ENCODE measurements around the gene ZNF331. TPM values are rescaled to one million over a fixed set of nuclear protein-coding genes. Genes with fewer than 3 reads are reported as not detected.

Gene ZNF331
- total RNA-seq, 1 experiment from 2014 or later = 28.0 TPM

GRCh38 chr19:53626976-53627375, 89.0 kb downstream of the ZNF331 start:
- Histone ChIP-seq H3K79me2 (ENCODE audit: low read length) (no peaks in the 10 kb centered on the region), H3K9me2 (replicated peaks; ENCODE audit: low read length) (no peaks in the 10 kb centered on the region), H3K9me3 (ENCODE audit: low read length) (no peaks in the 10 kb centered on the region), H3K4me1 (ENCODE audit: insufficient read depth, low read length) (no peaks in the 10 kb centered on the region), H3K4me2 (ENCODE audit: low read length) (no peak overlapping the region), H3K9ac (ENCODE audit: low read length) (no peak overlapping the region), H3F3A (ENCODE audit: low read length, unreplicated experiment) (no peaks in the 10 kb centered on the region), H3K36me3 (ENCODE audit: low read depth, low read length) (no peaks in the 10 kb centered on the region), H2AFZ (ENCODE audit: low read length) (no peak overlapping the region), H3K4me3 (ENCODE audit: low read length) (no peak overlapping the region), H4K20me1 (ENCODE audit: low read length) (no peaks in the 10 kb centered on the region), H3K27me3 (ENCODE audit: low read length) (no peaks in the 10 kb centered on the region), H3K27ac (ENCODE audit: low read length) (no peak overlapping the region)
- DNase-seq (no peak), ATAC-seq (no peak)
- TF ChIP-seq EZH2phosphoT487 (IDR thresholded peaks at IDR 0.05; ENCODE audit: borderline replicate concordance, low read length) (no peak), CTCF (conservative IDR thresholded peaks at IDR 0.05; ENCODE audit: low read depth, low read length) (no peak), EZH2 (IDR thresholded peaks at IDR 0.05; ENCODE audit: low read length, unreplicated experiment) (no peak)
- intact Hi-C loops (cut with micrococcal nuclease) = no loop called here
- CTCF ChIA-PET = no interaction called here
- no TSS peak for BruUV-seq (replicated peaks)
- POLR2A ChIA-PET (ENCODE audit: unreplicated experiment) = no interaction called here

Other genes starting within 250 kb of the ZNF331 start
- gene ZNF845, start 204.4 kb upstream of the ZNF331 start, total RNA-seq (2014; rRNA removed) = 4.4 and 6.6 TPM in 2 replicates
- gene ZNF525, start 172.4 kb upstream of the ZNF331 start, total RNA-seq (2014; rRNA removed) = 13.1 and 25.6 TPM in 2 replicates
- 9.6 and 11.4 TPM in 2 replicates for gene ZNF765, start 143.0 kb upstream of the ZNF331 start, total RNA-seq (2014; rRNA removed)
- gene ZNF761, start 106.2 kb upstream of the ZNF331 start, total RNA-seq (2014; rRNA removed) = 15.8 and 16.5 TPM in 2 replicates
- 3.5 and 4.4 TPM in 2 replicates for gene ZNF813, start 70.4 kb upstream of the ZNF331 start, total RNA-seq (2014; rRNA removed)
- gene DPRX, start 93.9 kb downstream of the ZNF331 start, total RNA-seq (2014; rRNA removed) = not detected in 2 replicates